CD4-positive, alpha-beta T cell treated with Interleukin-12 subunit alpha and Interleukin-12 subunit beta, for 1 hour (primary cell): ENCODE results near the gene AKAP7.

ENCODE experiments used
- DNase-seq: peaks from one replicate; pipeline ENCODE4 v3.0.0-alpha.2; 2020

Gene AKAP7

DNA sequence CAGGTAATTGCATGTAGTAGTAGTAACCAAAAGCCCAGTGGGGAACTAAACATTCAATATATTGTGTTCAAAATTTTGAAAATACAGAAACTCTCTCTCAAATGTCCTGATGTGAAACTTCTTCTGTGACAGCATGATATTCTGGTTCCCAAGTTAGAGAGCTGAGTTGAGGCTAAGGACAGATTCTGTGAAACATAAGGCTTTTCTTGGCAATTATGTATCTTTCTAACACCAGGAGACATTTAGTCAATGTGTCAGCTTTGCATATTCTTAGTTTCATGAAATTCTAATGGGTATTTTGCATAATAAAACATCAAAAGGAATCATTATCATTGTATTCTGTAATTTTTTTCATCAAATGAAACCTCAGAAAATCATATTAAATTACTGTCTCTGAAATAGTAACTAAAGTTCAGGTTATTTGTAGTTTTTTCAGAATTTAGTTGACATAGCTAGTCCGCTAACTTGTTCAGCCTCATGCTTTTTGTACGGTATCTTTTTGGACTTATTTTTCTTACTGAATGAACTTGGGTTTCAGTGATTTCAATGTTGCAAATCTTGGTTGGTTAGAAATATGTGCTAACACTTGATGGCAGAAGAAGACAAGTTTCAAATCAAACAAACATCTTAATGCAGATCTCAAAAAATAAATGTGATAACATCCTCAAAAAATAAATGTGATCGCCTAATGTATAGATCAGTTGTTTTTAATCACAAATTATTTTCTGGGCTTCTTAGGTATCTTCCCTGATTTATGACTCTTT, 70.4 kb downstream of the AKAP7 start:
- DNase-seq, result no peak

DNA sequence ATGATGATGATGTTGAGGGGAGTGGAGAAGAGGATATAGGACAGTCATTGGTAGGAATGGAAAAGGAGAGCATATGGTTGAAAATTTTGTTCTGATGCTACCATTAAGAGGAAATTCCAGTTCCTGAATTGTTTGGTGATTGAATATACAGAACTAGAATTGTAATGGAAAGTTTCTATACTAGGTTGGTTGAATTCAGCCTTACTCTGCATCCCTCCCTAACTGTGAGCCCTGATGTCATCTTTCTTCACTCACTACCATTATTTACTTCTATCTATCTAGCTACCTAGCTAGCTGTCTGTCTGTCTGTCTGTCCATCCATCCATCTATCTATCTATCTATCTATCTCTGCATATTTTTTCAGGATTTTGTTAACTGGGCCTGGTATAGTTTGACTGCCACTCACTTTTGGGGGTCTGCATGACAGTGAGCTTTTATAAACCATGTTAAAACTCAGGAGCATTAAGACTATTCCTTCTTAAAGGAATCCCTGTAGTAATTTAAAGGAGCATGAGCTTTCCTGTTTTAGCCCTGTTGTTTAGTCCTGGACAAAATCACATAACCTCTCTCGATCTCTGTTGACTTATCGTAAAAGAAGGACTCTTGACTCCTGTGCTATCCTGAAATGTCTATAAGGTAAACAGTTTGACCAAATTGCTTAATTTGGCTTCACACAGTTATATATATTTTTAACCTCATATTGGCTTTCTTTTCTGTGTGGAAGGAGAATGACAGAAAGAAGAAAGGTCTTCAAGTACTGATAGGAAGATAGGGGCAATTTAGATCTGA, 71.4 kb downstream of the AKAP7 start:
- DNase-seq, result no peak

DNA sequence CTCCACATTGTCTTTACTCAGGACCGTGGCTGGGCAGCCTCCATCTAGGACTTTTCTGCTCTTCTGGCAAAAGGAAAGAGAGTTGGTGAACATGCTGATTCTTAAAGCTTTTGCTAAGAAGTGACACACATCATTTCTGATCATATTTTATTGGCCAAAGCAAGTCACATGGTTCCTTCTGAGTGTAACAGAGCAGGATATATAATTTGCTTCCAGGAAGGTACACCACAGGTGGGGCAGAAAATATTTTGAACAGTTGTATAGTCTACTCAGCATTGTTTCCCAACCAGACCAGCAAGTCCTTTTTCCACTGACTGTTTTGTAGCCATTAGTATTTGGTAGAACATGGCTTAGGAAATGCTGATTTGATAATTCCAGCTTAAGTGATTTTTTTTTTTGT, 73.5 kb downstream of the AKAP7 start:
- no peak for DNase-seq

DNA sequence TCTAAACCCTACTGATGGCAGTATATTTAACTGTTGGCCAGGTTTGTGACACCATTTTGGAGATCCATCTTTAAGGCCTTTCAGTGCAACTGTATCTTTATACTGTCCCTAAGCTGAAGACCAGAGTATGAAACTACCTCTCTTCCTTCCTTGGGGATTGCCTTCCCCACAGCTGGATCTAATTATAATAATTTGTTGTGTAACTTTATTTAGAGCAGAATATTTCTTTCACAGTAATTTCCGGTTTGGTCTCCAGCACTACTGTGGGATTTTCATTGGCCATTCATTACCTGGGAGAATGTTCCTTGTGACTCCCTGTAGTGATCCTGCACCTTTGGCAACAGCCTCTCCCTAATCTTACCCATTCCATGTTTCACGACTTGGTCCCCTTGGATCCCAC, 75.2 kb downstream of the AKAP7 start:
- DNase-seq, result no peak

DNA sequence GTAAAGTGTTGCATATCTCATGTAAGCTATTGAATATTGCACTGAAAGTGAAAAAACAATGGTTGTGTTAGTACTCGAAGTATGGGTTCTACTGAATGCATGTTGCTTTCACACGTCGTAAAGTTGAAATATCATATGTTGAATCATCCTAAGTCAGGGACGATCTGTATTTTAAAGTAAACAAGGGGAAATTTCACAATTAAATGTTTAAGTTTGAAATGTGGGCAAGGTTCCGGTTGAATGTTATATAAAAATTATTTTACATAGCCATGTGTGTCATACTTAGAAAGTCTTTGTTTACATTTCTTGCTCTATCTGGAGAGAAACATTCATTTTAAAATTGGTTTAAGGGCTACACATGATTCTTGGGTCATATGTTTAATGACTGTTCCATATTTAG, 76.8 kb downstream of the AKAP7 start:
- no peak for DNase-seq

DNA sequence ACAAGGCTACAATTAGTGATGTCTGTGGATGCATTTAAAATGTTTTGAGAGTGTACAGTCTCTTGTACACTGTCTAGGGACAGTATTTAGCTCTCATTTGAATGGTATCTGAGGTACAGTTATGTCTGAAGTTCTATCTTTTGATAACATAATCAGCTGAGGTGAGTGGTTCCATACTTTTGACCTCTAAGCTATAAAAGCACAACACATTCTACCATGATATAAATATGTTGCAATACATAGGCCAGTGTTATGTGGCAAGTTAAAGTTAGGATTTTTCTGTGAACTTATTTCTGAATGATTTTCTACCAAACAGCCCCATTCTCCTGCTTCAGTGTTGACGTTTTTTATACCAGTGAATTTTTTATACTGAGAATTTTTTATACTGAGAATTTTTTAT, 77.6 kb downstream of the AKAP7 start:
- DNase-seq, result no peak

DNA sequence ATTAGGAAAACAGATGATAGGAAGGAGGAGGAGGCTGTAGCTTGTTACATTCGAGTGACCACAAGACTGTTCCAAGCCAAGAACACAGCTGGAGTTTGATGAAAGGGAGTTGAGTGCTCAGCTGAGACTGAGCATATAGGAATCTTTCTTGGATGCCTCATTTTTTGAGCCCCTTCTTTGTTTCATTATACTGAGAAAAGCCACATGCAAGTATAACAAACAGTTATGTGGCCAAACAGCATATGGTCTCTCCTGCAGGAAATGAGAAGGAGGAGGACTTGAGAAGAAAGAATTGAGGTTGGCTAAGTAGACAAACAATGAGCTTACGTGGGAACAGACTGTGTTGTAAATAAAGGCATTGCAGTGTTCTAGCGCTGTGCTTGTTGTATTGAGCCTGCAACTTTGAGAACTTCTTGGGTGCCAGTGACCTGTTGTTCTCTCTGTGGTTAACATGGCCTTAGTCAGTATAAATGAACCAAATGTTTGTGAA, 78.3 kb downstream of the AKAP7 start:
- DNase-seq, result no peak

DNA sequence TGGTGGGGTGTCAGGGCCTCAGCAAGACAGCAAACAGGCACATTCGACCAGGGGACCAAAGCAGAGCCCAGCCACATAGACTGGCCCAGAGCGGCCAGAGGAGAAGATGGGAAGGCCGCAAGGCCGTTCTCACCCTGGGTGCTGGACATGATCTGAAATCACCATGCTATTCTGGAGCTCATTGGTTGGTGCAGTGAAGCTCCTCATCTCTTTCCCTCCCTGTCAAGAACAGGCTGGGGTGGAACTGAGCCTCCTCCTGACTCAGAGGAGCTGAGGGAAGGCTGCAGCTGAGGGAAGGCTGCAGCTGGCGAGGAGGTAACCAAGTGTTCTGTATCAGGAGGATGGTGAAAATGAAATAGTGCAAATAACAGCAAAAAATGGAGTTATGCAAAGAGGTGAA, 80.0 kb downstream of the AKAP7 start:
- no peak for DNase-seq

DNA sequence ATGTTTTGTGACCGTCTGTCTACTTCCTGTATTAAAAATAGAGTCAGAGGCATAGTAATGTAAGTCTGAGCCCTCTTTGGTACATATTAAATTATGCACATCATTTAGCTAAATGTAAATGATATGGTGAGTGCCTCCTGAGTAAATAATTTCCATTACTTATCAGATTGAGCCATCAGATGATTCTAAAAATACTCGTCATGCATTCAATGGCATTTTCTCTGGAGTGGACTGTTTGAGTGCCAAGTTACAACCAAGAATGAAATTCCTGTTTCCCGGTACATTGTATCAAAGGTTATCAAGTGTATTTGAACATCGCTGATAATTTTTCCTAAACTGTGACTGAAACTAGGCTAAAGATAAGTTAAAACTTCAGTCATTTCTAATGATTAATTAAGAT, 81.0 kb downstream of the AKAP7 start:
- no peak for DNase-seq

DNA sequence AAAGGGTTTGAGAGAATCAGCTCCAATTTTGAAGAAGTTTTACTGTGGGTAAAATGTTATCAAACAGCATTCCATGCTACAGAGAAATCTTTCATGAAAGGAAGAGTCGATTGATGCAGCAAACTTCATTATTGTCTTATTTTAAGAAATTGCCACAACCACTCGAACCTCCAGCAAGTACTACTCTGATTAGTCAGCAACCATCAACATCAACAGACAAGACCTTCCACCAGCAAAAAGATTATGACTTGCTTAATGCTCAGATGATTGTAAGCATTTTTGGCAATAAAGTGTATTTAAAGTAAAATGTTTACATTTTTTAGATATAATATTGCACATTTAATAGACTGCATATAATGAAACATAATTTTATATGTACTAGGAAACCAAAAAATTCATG, 87.5 kb downstream of the AKAP7 start:
- no peak for DNase-seq

DNA sequence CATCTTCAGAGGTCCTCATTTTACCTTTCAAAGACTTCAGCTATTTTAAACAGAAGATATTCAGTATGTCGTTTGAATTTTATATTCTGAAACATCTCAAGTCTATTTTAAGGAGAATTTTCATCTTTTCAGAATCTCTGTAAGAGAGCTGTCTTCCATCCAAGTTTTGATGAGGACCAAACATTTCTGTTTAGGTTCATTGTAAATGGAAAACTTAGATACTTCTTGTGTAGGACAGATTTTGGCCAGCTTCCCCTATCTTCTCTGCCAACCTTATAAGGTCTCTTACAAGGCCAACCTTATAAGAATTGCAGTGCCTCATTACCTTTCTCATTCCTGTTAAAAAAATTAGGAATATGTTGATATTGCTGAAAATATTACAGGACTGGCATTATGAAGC, 88.1 kb downstream of the AKAP7 start:
- DNase-seq, result no peak

DNA sequence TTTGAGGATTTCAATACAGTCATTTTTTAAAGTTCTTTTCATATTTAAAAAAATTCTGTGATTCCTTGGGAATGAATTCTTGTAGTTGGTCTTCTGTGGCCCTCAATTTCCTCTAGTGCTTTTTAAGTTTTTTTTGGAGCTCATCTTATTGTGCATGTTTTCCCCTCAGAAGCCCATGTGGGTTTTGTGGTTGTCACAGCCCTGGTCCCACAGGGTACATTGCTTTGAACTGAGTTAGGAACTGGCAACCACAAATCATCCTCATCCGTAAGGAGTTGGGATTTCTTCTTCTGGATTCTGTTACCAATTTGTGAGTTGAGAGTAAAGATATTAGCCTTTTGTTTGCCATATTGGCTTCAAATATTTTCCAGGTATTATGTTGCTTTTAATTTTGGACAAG, 89.9 kb downstream of the AKAP7 start:
- DNase-seq, result no peak

DNA sequence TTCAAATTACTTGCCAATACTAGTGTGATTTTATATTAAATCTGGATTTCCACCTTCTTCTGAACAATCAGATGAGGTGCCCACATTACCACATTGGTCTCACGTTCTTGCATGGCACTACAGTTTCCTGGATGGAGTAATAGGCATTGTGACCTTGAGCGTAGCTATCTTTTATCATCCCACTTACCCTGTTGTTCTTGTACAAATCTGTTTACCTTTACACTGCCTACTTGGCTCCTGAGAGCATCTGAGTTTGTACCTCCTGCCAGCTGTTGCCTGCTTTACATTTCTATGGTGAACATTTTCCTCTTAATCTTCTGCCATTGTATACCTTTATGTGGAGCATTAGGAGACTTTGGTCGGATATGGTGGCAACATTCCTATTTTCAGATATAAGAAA, 90.7 kb downstream of the AKAP7 start:
- DNase-seq, result no peak

DNA sequence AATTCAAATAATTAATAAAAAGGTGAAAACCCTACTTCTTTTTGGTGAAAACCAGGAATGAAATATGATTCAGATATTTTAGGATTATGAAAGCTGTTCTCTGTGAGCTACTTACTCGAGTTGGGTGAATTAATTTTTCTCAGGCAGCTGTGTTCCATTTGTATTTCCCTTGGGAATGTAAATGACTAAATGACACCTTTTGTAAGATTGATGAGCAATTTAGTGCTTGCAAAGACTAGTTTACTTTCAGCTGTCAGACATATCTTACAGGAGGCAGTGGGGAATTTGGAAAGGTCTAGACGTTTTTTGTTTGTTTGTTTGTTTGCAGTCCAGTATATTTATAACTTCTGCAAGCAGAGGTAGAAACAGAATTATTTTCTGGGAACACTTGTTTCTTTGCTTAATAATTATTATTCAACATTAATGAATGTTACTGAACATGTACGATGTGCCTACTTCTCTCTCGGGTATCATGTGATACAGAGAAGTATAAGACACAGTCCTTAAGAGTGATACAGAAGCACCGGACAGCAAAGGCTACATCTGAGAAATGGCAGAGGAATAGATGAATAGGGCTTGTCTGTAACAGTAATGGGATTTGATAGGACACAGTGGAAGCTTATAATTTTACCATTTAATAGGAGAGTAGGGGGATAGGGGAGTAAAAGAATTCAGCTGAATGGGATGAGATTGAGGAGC, 91.3 kb downstream of the AKAP7 start:
- no peak for DNase-seq

DNA sequence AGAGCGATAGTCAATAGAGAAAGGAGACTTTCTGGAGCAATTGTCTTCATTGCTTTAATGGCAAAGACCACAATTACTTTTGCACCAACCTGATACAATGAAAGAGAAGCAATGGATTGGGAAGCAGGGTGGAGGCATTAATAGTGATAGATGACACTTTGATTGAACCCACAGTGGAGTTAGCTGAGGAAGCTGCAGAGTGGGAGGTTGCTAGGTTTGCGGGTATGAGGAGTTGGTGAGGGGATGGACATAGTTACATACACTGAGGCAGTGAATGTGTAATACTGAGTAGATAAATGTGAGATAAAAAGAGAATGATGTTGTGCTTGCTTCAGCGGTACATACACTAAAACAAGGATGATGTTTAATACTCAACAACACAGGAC, 91.9 kb downstream of the AKAP7 start:
- DNase-seq, result no peak

DNA sequence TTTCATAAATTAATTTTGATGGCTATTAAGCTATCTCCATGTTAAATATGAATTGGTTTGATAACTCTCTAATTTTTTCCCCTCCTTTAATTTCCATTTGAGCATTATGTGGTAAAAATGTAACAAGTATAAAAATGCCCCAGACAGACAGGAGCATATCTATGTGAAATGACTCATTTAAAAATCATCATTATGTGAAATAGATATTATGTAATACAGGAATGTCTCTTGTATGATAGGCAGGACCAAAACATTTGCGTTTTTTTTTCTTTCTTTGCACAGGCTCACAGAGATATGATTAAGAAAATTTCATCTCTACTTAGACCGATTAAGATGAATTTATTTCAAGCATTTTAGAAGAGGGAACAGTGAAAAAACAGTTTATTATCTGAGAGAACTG, 95.8 kb downstream of the AKAP7 start:
- no peak for DNase-seq

DNA sequence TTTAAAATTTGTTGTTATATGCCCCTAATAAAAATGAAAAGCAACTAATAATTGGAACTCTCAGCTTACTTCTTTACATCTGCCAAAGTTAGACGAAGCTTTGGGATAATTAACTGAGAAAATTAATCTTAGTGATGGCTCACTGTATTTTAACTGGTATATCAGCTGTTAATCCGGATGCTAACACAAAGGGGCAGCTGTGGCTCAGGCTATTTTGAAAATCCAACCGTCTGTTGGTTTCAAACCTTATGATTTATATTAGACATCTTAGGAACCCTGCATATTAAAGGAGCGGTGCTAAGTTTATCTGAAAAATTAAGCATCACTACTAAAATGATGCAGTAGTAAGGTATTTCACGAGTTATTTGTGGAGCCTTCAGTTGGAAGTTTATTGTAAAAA, 96.6 kb downstream of the AKAP7 start:
- no peak for DNase-seq

DNA sequence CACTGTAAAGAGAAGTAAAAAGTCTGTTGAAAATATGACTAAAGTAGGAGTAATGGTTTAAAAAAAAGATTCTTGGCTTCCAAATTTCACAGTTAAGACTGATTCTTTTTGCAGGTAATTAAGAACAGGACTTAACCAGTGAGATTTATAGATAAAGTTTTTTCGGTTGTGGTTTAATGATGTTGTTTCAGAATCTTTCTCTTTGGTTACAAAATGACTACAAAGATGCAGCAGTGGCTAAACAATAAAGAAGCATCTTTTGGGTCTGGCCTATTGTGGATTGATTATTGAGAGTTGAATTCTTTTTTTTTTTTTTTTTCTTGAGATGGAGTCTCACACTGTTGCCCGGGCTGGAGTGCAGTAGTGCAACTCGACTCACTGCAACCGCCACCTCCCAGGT, 109.7 kb downstream of the AKAP7 start:
- no peak for DNase-seq

DNA sequence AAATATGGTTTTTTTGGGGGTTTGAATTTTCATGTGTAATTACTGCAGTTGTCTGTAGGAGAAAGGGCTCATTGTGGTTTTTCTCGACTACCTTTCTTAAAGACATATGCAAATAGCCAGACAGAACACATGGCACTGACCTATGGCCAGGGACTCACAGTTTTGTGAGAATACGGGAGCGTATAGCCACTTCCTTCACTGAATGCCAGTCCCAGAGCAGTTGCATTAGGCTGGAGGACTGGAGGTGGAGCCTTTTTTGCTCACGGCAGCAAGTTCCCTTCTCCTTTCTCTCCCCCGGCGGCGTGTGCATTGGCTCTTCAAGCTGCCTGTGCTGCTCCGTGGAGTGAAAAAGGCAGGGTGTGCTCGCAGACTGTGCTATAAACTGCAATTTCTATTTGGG, 114.9 kb downstream of the AKAP7 start:
- no peak for DNase-seq

DNA sequence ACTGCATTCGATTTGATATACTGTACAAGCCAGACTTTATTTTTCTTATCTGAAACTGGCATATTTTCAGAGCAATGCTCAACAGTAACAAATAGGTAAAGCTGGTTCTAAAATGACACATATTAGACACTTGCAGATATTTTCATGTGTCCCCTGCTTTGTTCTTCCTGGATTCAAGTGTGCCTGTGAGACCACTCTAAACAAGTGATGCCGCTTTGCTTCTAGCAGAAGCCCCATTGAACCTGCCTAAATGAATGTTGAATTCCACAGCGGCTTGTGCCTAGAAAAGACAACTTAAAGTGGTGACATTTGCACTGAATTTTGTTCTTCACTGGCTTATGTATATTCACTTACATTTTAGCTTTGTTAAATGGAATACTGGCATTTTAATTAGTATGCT, 115.7 kb downstream of the AKAP7 start:
- no peak for DNase-seq

DNA sequence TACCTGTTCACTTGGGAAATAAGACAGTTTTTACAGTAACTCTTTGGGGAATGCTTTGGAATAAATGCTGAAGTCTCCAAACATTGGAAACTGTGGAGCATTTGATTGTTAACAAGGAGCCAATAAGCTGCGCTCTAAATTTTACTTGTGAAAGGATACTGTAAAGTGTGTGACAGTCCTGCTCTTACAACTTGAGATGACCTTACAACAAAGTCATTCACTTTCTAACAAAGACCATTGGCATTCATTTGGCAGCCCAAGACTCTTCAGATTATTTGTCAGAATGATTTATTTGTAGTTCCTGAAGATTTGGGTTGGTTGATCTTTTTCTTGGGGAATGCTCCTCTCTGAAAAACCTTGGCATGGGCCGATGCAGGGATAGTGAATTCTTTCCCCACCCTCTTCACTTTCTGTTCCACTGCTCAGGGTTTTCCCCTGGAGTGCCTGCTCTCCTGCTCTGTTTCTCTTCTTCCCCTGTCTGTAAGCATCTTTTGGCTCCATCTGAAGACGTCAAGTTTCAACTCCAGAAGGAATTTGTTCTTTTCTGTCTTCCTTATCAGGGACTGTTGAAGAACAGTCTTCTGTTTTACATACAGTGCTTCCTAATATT, 116.4 kb downstream of the AKAP7 start:
- no peak for DNase-seq

DNA sequence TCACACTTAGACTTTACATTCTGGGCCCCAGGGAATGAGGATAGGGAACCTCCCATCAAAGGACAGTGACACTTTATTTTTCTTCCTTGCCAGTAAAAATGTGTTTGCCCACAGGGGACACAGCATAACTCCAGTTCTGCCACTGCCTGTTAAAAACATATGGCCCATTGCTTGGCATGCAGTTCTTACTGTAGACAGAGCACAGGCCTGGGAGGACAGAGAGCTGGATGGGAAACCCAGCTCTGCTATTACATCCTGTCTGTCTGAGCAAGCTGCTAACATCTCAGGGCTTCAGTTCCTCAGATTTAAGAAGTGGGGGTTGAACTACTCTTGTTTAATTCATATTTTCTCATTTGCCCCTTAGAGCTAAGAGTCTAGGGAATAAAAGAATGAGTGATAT, 120.2 kb downstream of the AKAP7 start:
- no peak for DNase-seq

DNA sequence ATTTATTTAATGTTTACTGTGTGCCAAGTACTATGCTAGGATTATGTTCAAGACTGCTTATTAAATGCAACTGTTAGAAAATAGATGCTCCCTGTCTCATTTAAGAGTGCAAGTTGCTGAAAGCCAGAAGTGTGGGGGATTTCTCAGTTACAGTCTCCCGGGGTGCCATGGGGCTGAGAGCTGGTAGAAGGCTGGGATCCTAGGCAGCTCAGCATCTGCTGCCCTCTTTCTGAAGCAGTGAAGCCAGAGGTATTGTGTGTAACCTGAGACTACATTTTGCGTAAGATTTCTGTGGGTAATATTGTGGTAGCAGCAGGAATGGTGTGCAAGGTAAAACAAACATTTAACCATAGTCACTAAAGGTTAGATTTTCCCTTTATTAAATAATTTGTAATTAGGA, 120.6 kb downstream of the AKAP7 start:
- no peak for DNase-seq

DNA sequence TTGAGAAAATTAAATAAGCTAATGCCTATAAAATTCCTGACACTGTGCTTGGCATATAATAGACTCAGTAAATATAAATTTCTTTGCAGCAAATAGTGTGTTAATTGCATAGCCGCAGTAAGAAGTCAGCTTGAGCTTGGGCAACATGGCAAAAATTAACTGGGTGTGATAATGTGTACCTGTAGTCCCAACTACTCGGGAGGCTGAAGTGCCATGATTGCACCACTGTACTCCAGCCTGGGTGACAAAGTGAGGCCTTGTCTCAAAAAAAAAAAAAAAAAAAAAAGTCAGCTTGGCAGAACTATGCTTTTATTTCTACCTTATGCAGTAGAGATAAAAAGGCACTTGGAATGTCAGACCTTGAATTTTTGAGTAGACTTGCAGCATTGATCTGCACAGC, 121.8 kb downstream of the AKAP7 start:
- DNase-seq, result no peak
